Activated CD4-positive, alpha-beta T cell treated with anti-CD3 and anti-CD28 coated beads for 48 hours (primary cell): ENCODE measurements around the gene PTBP3.
"Not testable (repeated sequence)": the region's sequence is repeated elsewhere in the genome, so short reads cannot be mapped to it uniquely, and the experiment has no call there.

Experiments used
- DNase-seq: peaks from one replicate; pipeline ENCODE4 v3.0.0-alpha.2; 2020

The PTBP3 gene

GRCh38 chr9:112194969-112195431 is 138.4 kb downstream of the PTBP3 start:
- DNase-seq = no peak

GRCh38 chr9:112193572-112194288 is 139.7 kb downstream of the PTBP3 start:
- no peak for DNase-seq

- not testable (repeated sequence) for DNase-seq
Observed at GRCh38 chr9:112190320-112190719, 143.1 kb downstream of the PTBP3 start.

DNA sequence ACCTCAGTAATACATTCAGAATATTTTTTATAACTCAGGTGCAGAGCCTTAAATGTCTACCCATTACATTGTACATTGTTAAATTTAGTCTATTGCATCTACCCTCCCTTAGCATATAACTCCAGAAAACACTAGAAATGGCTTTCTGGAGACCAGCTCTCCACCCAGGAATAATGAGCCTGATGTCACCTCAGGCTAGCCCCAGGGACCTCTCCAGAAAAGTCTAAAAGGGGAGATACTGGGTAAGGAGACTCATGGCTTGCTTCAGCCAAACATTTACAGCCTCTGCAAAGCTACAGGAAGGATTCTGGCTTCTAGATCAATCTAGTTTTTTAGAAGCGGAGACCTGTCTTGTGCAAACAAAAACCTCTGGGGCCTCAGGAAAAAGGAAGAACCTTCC is 144.5 kb downstream of the PTBP3 start:
- no peak for DNase-seq

- DNase-seq = no peak
Observed at GRCh38 chr9:112187404-112187803, 146.0 kb downstream of the PTBP3 start.

GRCh38 chr9:112186695-112187094 is 146.7 kb downstream of the PTBP3 start:
- DNase-seq = no peak

- no peak for DNase-seq
Observed at GRCh38 chr9:112184946-112185345, 148.5 kb downstream of the PTBP3 start.

- no peak for DNase-seq
Observed at GRCh38 chr9:112184221-112184620, 149.2 kb downstream of the PTBP3 start.

GRCh38 chr9:112180387-112180881 is 153.0 kb downstream of the PTBP3 start:
- peak; percentile 61 for DNase-seq

DNA sequence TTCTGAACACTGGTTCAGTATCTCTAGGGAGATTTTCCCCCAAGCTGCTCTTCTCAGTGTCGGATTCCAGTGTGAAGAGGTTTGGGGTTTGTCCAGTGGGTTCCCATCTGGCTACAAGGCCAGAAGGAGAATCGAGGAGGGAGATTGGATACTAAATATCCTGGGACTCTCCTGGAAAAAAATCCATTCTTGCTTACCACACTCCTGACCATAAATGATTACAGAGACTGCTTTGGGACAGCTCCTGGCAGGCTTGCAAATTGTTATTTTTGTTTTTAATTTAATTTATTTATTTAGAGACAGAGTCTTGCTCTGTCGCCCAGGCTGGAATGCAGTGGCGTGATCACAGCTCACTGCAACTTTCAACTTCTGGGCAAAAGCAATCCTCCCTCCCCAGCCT is 153.6 kb downstream of the PTBP3 start:
- DNase-seq = no peak

DNA sequence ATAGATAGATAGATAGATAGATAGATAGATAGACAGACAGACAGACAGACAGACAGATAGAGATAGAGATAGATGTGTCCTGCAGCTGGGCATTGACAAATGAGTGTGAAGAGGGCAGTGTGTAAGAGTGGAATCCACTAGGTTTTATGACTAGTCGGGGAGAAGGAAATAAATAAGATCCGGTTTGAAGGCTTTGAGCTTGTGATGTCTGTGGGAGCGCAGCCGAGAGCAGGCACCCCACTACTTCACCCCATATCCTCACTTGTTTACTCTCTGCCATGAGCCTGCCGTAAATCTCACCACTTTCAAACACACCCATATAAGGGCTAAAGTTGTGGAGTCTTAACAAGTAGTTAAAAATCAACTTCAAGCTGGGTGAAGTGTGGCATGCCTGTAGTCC is 156.9 kb downstream of the PTBP3 start:
- DNase-seq = no peak

DNA sequence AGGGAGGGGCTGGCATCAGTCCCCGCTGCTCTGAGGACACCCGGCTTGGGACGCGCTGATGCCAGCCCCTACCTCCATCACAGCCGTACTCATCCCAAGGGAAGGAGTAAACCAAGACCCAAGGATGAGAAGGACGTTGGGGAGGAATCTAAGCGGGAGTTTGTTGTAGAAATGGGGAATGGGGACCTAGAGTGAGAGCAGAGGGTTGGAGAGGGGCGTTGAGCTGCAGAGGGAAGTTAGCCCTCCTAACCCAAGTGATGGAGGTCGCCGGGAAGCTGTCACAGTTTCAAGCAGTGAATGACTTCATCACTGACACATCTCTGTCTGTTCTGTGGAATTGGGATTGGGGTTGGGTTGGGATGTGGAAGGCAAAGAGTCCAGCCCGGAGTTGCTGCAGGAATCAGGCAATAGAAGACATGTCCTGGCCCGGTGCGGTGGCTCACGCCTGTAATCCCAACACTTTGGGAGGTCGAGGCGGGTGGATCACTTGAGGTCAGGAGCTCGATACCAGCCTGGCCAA is 157.6 kb downstream of the PTBP3 start:
- no peak for DNase-seq

DNA sequence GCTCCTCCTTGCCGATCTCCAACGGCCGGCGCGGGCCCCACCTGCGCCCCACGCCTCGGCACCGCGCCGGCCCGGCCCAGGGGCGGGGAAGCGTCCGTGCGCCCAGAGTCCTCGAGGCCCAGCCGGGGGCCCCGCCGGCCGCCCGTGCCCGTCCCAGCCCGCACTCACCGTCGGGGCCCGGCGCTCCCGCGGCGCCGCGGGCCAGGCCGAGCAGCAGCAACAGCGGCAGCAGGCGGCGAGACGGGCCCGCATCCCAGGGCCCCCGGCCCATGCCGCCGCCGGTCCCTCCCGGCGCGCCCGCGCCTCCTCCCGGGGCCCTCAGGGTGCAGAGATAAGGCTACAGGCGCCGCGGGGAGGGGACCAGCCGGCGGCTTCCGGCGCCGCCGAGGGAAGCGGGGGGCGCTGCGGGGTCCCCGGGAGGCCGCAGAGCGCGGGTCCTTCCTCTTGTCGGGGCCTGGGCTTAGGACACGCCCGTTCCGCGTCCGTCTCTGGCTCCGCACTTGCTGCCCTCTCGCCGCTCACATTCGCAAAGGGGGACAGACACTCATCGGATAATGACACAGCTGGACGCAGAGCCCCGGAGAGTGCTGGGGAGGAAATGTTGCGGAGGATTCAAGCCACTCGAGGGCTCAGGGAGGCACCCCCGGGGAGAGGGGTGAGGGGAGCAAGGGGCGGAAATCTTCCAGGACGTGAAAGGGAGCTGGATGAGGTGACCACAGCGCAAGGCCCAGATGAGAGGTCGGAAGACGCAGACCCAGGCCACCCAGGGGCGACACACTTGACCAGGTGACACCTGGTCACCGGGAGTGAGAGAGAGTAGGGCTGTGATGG is 158.2 kb downstream of the PTBP3 start, which contains the start of gene SUSD1:
TSS of gene SUSD1 (minus strand) at position 333 of the 831 bp plus-strand sequence. CDS start at position 271, 62 bp downstream.
- peak; percentile 20 for DNase-seq

DNA sequence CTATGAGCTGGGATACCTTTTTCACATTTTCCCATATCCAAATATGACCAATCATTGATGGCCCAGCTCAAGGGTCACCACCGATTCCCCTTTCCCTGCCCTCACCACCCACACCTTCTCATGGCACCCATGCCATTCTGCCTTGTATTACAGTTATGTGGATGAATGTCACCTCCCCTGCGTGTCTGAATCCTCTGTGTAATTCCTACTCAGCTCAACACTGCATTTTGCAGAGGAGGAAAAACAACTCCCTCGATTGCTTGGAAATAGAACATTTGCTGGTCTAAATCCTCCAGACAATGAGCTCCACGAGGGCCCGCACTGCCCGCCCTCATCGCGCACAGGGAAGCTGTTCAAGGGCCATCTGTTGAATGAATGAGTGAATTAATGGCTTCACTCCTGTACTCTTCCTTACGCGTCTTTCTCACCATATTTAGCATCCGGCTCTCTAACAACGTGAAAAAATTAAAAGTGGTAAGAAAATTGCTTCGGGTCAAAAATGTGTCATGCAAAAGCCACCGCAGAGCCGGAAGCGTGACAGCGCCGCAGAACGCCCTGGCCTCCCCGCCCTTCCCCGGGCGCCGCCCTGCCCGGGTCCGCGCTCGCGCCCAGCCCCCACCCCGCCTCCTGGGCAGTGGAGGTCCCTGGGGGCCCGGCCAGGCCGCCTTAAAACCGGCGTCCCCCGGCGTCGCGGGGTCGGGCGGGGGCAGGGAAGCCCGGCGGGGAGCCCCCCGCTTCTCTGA is 159.0 kb downstream of the PTBP3 start:
- DNase-seq = peak; percentile 82

DNA sequence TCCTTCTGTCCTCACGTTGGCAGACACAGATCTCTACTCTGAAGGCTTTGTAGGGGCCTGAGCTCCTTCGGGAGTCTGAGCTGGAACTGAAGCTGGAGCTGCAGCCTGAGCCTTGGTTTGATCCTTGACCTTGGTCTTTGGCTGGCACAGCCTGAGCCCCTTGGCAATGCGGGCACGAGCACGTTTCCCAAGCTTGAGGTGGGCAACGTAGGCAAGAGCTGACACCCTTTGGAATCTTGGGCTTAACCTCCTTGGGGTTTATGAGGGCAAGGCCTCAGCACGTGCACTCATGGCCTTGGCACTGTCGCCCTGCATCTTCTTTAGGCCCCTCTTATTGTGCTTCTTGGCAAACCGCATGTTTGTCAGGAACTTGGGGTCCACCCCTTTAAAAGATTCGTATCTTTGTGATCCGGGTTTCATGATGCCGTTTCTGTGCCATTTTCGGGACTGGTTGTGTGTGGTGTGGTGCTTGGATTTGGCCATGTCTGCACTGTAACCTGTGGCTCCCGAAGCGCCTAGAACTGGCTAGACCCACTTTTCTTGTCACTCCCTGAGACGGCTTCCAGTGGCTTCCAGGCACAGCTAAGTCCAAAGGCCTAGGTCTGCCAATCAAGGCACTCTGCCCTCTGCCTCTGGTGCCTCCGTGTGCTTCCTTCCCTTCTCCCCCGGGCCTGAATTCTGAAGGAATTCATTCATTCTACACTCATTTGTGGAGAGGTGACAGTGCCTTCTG is 159.8 kb downstream of the PTBP3 start:
- no peak for DNase-seq

DNA sequence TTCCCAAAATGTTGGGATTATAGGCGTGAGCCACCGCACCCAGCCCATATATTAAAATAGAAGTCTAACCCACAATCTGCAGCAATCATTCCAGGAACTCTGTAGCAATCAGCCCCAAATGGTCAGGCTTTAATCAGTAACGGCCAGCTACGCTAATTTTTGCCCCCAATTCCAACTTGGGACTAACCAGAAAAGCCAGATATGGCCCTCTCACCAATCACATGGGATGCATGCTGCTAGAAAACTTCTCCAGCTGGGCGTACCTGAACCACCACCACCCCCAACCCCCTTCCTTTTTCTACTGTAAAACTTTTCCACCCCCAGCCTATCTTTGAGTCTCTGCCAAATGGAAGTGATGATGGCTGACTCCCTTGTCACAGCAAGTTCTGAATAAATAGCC is 162.5 kb downstream of the PTBP3 start:
- no peak for DNase-seq

GRCh38 chr9:112170235-112170634 is 163.2 kb downstream of the PTBP3 start:
- DNase-seq = no peak

GRCh38 chr9:112169368-112169767 is 164.1 kb downstream of the PTBP3 start:
- DNase-seq = no peak

DNA sequence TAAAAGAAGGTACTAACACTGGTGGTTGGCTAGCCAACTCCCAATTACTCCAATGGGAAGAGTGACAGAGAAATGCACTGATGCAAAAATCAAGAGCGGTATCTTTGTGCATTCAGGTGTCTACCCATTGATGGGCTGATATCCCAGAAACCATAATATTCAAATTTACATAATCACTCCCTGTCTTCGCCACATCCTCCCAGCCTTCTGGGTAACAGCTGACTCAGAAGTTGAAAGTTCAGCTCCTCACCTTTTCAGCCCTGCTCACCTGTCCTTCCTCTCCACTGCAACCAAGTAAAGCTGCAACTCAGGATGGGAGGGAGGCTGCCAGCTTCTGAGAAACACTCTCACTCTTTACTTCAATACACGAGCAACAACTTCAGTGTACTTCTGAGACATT is 165.2 kb downstream of the PTBP3 start:
- DNase-seq = no peak
